ENCODE data around the gene TNRC6C. TPM values are rescaled to one million over a fixed set of nuclear protein-coding genes. Genes with fewer than 3 reads are reported as not detected.
A peak's percentile ranks its signal among the peaks of the same experiment; 100 is the strongest.

TNRC6C gene
- total and polyA plus RNA-seq, 9 of the 15 experiments (the other 6 are each of a cell fraction or from before 2014, with no cell fraction given) = 0.20 to 4.9 (median 2.3) TPM

GRCh38 chr17:77999413-78000173 is 41.1 kb downstream of the TNRC6C start:
- H3K27me3 ChIP-seq (ENCODE audit: control insufficient read depth in 2 of 2, insufficient read depth in 2 of 2, low read length in 2 of 2) = no peaks in the 10 kb centered on the region
- ATAC-seq (no peak), FAIRE-seq (peak; percentile 74), DNase-seq (ENCODE audit: extremely low read depth in 1 of 4, low spot score in 3 of 4) (peak in 1 of 4 experiments; percentile 20)
- BruUV-seq (replicated peaks) = no TSS peak
- H3K9me1 ChIP-seq (ENCODE audit: control insufficient read depth, insufficient read depth, low read length) = no peaks in the 10 kb centered on the region
- ChIA-PET CTCF (ENCODE audit: low intra/inter-chr PET ratio) (no interaction called here), POLR2A (interaction anchor here (0.6 kb wide), 1 partner anchor 206 kb away, joined by 3 read pairs; no protein-coding TSS in a partner anchor)
- in situ Hi-C loops (cut with MboI) = no loop called here
- no peak overlapping the region for H3K4me3 ChIP-seq
- H2AFZ ChIP-seq (ENCODE audit: low read depth, low read length) = no peak overlapping the region
- intact Hi-C loops (cut with micrococcal nuclease) = no loop called here
- H3K9ac ChIP-seq (ENCODE audit: insufficient read depth in 1 of 2, low read depth in 2 of 2, low read length in 2 of 2) = no peak overlapping the region
- 66% methylated on average over 7 of the region's 7 CpGs for WGBS (ENCODE audit: insufficient coverage, low coverage, missing lambda C conversion rate)
- no peaks in the 10 kb centered on the region for H3K9me3 ChIP-seq (replicated peaks; ENCODE audit: control insufficient read depth, insufficient read depth, low read depth, low read length)
- peaks cover 0 to 9% of the 10 kb centered on the region in 2 experiments; a peak in 2 of 5 replicates for H3K4me1 ChIP-seq (replicated peaks in 1 of 2; ENCODE audit: control insufficient read depth in 2 of 2, insufficient read depth in 2 of 2, low read length in 2 of 2)
- H4K20me1 ChIP-seq (replicated peaks; ENCODE audit: control insufficient read depth, insufficient read depth, low read length) = no peaks in the 10 kb centered on the region
- H3K36me3 ChIP-seq (ENCODE audit: control insufficient read depth, insufficient read depth, low read length) = no peaks in the 10 kb centered on the region
- no peaks in the 10 kb centered on the region for H3K79me2 ChIP-seq (ENCODE audit: control insufficient read depth, insufficient read depth, low read length)
- H3K4me2 ChIP-seq (ENCODE audit: insufficient read depth, low read length) = no peak overlapping the region
- H3K27ac ChIP-seq (ENCODE audit: extremely low read depth, low read depth, low read length) = no peak overlapping the region
- TF ChIP-seq ESRRA (IDR thresholded peaks at IDR 0.05; ENCODE audit: borderline replicate concordance, low read depth) (no peak), RBM17 (IDR thresholded peaks at IDR 0.05; ENCODE audit: borderline replicate concordance, low read depth, low read length) (no peak), FOXK1 (CRISPR knock-in tag; IDR thresholded peaks at IDR 0.05; ENCODE audit: borderline replicate concordance) (no peak), ATF7 (IDR thresholded peaks at IDR 0.05) (no peak), CCAR2 (IDR thresholded peaks at IDR 0.05; ENCODE audit: low read depth, low read length) (no peak), ZSCAN32 (CRISPR knock-in tag; IDR thresholded peaks at IDR 0.05) (no peak), ZNF407 (IDR thresholded peaks at IDR 0.05; ENCODE audit: low read depth) (no peak)
- TF ChIP-seq, protein P1, sequence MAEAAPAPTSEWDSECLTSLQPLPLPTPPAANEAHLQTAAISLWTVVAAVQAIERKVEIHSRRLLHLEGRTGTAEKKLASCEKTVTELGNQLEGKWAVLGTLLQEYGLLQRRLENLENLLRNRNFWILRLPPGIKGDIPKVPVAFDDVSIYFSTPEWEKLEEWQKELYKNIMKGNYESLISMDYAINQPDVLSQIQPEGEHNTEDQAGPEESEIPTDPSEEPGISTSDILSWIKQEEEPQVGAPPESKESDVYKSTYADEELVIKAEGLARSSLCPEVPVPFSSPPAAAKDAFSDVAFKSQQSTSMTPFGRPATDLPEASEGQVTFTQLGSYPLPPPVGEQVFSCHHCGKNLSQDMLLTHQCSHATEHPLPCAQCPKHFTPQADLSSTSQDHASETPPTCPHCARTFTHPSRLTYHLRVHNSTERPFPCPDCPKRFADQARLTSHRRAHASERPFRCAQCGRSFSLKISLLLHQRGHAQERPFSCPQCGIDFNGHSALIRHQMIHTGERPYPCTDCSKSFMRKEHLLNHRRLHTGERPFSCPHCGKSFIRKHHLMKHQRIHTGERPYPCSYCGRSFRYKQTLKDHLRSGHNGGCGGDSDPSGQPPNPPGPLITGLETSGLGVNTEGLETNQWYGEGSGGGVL (CRISPR knock-in tag; IDR thresholded peaks at IDR 0.05) = no peak
- TF ChIP-seq, protein P2, sequence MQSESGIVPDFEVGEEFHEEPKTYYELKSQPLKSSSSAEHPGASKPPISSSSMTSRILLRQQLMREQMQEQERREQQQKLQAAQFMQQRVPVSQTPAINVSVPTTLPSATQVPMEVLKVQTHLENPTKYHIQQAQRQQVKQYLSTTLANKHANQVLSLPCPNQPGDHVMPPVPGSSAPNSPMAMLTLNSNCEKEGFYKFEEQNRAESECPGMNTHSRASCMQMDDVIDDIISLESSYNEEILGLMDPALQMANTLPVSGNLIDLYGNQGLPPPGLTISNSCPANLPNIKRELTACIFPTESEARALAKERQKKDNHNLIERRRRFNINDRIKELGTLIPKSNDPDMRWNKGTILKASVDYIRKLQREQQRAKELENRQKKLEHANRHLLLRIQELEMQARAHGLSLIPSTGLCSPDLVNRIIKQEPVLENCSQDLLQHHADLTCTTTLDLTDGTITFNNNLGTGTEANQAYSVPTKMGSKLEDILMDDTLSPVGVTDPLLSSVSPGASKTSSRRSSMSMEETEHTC (IDR thresholded peaks at IDR 0.05) = no peak
